ENCODE measurements around the gene NR2C2.
"Not testable (repeated sequence)": the region's sequence is repeated elsewhere in the genome, so short reads cannot be mapped to it uniquely, and the experiment has no call there.

Gene NR2C2

DNA sequence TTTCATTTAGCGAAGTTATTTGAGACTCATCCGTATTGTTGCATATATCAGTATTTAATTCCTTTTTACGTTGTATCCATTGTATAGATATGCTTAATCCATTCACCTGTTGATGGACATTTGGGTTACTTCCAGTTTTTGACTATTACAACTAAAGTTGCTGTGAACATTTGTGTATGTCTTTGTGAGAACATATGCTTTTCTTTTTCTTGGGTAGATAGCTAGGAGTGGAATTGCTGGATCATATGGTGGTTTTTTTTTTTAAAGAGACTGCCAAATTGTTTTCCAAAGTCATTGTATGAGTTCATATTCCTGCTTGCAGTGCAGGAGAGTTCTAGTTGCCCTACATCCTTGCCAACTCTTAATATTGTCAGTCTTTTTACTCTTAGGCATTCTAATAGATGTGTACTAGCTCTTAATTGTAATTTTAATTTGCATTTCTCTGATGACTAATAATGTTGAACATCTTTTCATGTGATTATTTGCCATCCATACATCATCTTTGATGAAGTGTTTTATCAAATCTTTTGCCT is 37.3 kb downstream of the NR2C2 start:
- Histone ChIP-seq H3K9ac (ENCODE audit: low read length) (no peak overlapping the region), H3K27me3 (ENCODE audit: control insufficient read depth, insufficient read depth, low read length) (no peaks in the 10 kb centered on the region), H3K36me3 (ENCODE audit: control insufficient read depth, insufficient read depth, low read length) (no peaks in the 10 kb centered on the region), H3K4me3 (ENCODE audit: low read length) (no peak overlapping the region), H3K9me3 (ENCODE audit: control insufficient read depth, low read length) (no peaks in the 10 kb centered on the region), H3K4me1 (ENCODE audit: control insufficient read depth, insufficient read depth, low read length) (no peaks in the 10 kb centered on the region)

DNA sequence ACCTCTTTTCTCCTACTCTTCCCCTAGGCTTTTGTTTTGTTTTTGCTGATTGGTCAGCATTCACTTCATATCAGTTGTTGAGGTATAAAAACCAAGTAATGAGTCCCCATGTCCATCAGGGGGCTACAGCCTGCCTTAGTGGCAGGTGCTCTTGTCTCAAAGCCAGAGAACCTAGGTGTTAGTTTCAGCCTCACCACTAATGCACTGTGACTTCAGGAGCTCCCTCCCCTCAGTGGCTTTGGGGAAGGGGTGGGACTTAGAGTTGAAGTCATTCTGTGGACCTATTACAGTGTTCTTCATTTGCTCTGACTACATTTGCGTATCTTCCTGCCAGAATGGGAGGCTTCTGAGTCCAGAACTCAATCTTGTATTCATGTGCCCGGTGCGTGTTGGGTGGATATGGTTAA is 41.6 kb downstream of the NR2C2 start:
- peaks cover 12% of the 10 kb centered on the region for H3K4me1 ChIP-seq (ENCODE audit: control insufficient read depth, insufficient read depth, low read length)
- no peak overlapping the region for H3K9ac ChIP-seq (ENCODE audit: low read length)
- no peaks in the 10 kb centered on the region for H3K27me3 ChIP-seq (ENCODE audit: control insufficient read depth, insufficient read depth, low read length)
- no peaks in the 10 kb centered on the region for H3K36me3 ChIP-seq (ENCODE audit: control insufficient read depth, insufficient read depth, low read length)
- no peak overlapping the region for H3K4me3 ChIP-seq (ENCODE audit: low read length)
- no peaks in the 10 kb centered on the region for H3K9me3 ChIP-seq (ENCODE audit: control insufficient read depth, low read length)

DNA sequence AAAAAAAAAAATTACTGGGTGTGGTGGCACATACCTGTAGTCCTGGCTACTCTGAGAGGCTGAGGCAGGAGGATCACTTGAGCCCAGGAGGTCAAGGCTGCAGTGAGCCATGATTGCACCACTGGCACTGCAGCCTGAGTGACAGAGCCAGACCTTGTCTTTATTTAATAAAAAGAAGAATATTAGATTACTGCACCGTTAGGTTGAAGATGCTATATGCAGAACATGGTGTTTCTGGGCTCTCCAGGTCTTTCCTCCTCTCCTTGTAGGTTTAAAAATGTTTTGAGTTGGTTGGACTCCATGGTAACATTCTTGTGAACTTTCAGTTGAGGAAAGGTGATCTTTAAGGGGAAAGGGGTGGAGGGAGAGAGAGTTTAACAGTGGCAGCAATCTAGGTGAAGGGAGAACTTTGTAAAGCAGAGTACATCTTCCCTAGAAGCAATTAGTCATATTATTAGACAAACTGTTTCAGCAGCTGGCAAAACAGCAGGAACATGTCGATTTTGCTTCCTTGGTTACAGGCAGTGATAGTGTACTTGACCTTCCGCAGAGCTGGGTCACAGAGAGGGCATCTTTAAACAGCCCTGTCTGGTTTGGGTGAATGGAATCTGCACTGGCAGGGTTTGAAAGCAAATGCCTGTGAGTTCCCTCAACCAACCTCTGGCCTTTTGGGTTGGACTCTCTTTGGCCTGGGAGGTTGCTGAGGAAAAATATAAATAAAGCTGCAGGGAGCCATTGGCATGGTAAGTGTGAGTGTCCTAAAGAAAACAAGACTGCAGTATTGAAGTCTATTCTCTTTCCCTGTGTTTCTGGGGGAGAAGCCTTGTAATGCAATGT is 42.8 kb downstream of the NR2C2 start:
- peaks cover 12% of the 10 kb centered on the region for H3K4me1 ChIP-seq (ENCODE audit: control insufficient read depth, insufficient read depth, low read length)
- no peak overlapping the region for H3K4me3 ChIP-seq (ENCODE audit: low read length)
- H3K36me3 ChIP-seq (ENCODE audit: control insufficient read depth, insufficient read depth, low read length) = no peaks in the 10 kb centered on the region
- no peaks in the 10 kb centered on the region for H3K9me3 ChIP-seq (ENCODE audit: control insufficient read depth, low read length)
- H3K9ac ChIP-seq (ENCODE audit: low read length) = no peak overlapping the region
- H3K27me3 ChIP-seq (ENCODE audit: control insufficient read depth, insufficient read depth, low read length) = no peaks in the 10 kb centered on the region

DNA sequence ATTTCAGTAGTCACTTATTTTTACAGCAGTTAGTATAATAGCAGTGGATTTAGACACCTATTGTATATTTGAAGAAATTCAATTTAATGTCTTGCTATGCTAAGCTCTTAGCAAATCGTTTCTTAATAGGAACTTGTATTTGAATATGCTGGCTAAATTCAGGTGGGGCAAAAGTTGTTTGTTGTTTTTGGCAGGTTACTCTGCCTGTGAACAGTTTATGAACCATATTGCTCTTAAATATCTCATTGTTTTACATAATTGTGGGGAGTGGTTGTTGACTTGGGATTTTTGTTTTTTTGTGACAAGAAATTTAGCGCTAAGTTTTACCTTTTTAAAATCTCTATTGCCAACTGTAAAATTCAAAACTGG is 43.4 kb downstream of the NR2C2 start:
- H3K36me3 ChIP-seq (ENCODE audit: control insufficient read depth, insufficient read depth, low read length) = no peaks in the 10 kb centered on the region
- no peaks in the 10 kb centered on the region for H3K27me3 ChIP-seq (ENCODE audit: control insufficient read depth, insufficient read depth, low read length)
- H3K4me1 ChIP-seq (ENCODE audit: control insufficient read depth, insufficient read depth, low read length) = peaks cover 12% of the 10 kb centered on the region
- no peaks in the 10 kb centered on the region for H3K9me3 ChIP-seq (ENCODE audit: control insufficient read depth, low read length)
- H3K9ac ChIP-seq (ENCODE audit: low read length) = no peak overlapping the region
- no peak overlapping the region for H3K4me3 ChIP-seq (ENCODE audit: low read length)

DNA sequence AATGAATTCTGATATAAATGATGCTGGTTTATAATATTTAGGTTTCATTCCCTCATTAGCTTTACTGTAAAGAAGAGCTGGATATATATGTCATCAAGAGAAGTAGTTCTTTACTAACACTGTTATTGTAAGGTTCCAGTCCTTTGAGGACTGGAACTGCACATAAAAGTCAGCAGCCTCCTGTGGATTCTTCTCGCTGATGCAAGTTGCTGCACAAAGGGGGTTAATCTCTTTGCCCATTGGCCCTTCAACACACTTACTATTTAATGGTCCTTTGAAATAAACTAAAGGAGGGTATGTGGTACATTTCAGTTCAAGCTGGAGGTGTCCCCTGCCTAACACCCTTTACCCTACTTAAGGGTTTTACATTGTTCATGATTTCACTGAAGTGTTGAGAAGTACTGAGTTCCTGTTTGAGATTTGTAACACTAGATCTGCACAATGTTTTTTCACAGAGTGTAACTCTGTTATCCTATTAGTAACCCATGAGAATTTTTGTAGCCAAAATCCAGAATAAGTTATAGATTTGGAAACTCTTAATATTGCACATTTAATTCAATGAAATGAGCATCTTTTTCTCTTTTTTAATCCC is 43.9 kb downstream of the NR2C2 start:
- H3K36me3 ChIP-seq (ENCODE audit: control insufficient read depth, insufficient read depth, low read length) = no peaks in the 10 kb centered on the region
- no peaks in the 10 kb centered on the region for H3K9me3 ChIP-seq (ENCODE audit: control insufficient read depth, low read length)
- no peaks in the 10 kb centered on the region for H3K27me3 ChIP-seq (ENCODE audit: control insufficient read depth, insufficient read depth, low read length)
- peaks cover 12% of the 10 kb centered on the region for H3K4me1 ChIP-seq (ENCODE audit: control insufficient read depth, insufficient read depth, low read length)
- no peak overlapping the region for H3K4me3 ChIP-seq (ENCODE audit: low read length)
- H3K9ac ChIP-seq (ENCODE audit: low read length) = no peak overlapping the region

DNA sequence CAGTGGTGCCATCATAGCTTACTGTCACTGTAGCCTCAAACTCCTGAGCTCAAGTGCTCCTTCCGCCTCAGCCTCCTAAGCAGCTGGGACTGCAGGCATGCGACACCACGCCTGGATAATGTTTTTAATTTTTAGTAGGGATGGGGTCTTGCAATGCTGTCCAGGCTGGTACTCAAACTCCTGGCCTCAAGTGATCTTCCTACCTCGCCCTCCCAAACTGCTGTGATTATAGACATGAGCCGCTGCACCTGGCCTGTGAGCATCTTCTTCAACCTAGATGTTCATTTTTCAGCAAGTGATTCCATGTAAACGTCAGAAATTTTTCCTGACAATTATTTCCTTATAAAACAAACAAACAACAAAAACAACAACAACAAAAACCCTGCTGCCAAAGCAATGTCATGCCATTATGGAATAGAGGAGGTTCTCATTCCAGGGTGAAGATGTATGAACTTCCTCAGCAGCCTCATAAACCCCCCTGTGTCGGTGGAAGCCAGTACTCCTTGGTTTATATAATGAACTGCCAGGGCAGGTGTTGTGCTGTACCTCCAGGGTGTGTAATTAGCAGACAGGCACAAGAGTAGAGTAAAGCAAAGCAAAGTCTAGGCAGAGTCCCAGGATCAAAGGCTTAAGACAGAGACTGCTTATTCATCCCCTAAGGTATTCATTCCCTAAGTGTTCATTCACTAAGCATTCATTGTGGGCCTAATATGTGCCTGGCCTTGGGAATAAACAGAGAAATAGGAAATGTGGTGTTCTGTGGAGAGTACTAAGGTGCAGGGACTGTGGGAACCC is 44.6 kb downstream of the NR2C2 start:
- Histone ChIP-seq H3K9me3 (ENCODE audit: control insufficient read depth, low read length) (no peaks in the 10 kb centered on the region), H3K4me3 (ENCODE audit: low read length) (no peak overlapping the region), H3K4me1 (ENCODE audit: control insufficient read depth, insufficient read depth, low read length) (peaks cover 12% of the 10 kb centered on the region), H3K27me3 (ENCODE audit: control insufficient read depth, insufficient read depth, low read length) (no peaks in the 10 kb centered on the region), H3K9ac (ENCODE audit: low read length) (no peak overlapping the region), H3K36me3 (ENCODE audit: control insufficient read depth, insufficient read depth, low read length) (no peaks in the 10 kb centered on the region)

DNA sequence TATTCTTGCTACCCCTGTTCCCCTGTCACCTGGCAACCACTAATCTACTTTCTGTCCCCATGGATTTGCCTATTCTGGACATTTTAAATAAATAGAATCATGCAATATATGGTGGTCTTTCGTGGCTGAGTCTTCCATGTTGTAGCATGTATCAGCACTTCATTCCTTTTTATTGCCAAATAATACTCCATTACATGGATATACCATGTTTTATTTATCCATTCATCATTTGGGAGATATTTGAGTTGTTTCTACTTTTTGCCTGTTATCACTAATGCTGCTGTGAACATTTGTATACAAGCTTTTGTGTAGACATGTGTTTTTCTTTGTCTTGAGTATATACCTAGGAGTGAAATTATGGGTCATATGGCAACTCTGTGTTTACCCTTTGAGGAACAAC is 50.6 kb downstream of the NR2C2 start:
- Histone ChIP-seq H3K9ac (ENCODE audit: low read length) (no peak overlapping the region), H3K4me1 (ENCODE audit: control insufficient read depth, insufficient read depth, low read length) (no peaks in the 10 kb centered on the region), H3K9me3 (ENCODE audit: control insufficient read depth, low read length) (no peaks in the 10 kb centered on the region), H3K27me3 (ENCODE audit: control insufficient read depth, insufficient read depth, low read length) (no peaks in the 10 kb centered on the region), H3K4me3 (ENCODE audit: low read length) (no peak overlapping the region), H3K36me3 (ENCODE audit: control insufficient read depth, insufficient read depth, low read length) (no peaks in the 10 kb centered on the region)

DNA sequence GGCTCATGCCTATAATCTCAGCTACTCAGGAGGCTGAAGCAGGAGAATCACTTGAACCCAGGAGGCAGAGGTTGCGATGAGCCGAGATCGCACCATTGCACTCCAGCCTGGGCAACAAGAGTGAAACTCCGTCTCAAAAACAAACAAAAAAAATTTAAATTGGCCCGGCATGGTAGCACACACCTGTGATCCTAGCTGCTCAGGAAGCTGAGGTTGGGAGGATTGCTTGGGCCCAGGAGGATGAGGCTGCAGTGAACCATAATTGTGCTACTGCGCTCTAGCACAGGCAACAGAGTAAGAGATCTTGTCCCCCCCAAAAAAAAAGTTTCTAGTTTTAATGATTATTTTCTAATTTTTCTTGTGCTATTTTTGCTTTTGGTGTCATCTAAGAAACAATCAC is 51.8 kb downstream of the NR2C2 start:
- not testable (repeated sequence) for H3K27me3 ChIP-seq (ENCODE audit: control insufficient read depth, insufficient read depth, low read length); H3K4me3 ChIP-seq (ENCODE audit: low read length); H3K9ac ChIP-seq (ENCODE audit: low read length); H3K36me3 ChIP-seq (ENCODE audit: control insufficient read depth, insufficient read depth, low read length); H3K4me1 ChIP-seq (ENCODE audit: control insufficient read depth, insufficient read depth, low read length); H3K9me3 ChIP-seq (ENCODE audit: control insufficient read depth, low read length)

DNA sequence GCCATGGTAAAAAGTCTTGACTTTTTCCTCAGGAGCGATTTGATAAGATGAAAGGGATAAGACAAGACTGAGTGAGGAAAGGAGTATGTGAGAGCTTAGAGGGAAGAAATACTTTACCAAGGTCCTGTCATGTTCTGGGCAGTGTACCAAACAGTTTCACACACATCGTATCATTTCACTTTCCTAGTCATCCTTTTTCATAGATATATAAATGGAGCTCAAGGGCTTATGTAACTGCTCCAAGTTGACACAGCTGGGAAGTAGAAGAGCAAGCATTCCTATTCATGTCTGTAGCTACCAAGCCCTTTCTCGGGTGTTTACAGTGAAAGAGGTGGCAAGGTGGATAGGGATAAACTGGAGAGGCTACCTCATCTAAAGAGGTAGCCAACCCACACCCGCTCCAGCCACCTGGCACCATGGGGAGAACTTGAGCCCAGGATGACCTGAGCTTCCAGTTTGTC is 60.3 kb downstream of the NR2C2 start:
- H3K9ac ChIP-seq (ENCODE audit: low read length) = no peak overlapping the region
- no peaks in the 10 kb centered on the region for H3K27me3 ChIP-seq (ENCODE audit: control insufficient read depth, insufficient read depth, low read length)
- H3K4me3 ChIP-seq (ENCODE audit: low read length) = no peak overlapping the region
- no peaks in the 10 kb centered on the region for H3K36me3 ChIP-seq (ENCODE audit: control insufficient read depth, insufficient read depth, low read length)
- no peaks in the 10 kb centered on the region for H3K9me3 ChIP-seq (ENCODE audit: control insufficient read depth, low read length)
- no peaks in the 10 kb centered on the region for H3K4me1 ChIP-seq (ENCODE audit: control insufficient read depth, insufficient read depth, low read length)

DNA sequence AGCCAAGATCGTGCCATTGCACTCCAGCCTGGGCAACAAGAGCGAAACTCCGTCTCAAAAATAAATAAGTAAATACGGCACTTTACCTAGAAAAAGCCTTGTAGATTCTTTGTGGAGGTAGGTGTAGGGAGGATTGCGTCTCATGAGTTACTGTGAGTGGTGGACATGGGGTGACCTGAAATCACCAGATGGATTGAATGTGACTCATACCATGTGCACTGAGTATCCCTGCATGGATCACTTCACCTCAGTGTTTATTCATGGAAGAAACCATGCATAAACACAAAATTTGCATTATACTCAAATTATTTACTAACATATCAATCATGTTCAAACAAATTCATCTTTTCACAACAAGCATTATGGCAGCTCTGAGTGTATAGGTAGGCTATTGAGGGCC is 61.8 kb downstream of the NR2C2 start:
- Histone ChIP-seq H3K36me3 (ENCODE audit: control insufficient read depth, insufficient read depth, low read length) (peaks cover 6% of the 10 kb centered on the region), H3K4me3 (ENCODE audit: low read length) (no peak overlapping the region), H3K9me3 (ENCODE audit: control insufficient read depth, low read length) (no peaks in the 10 kb centered on the region), H3K27me3 (ENCODE audit: control insufficient read depth, insufficient read depth, low read length) (no peaks in the 10 kb centered on the region), H3K9ac (ENCODE audit: low read length) (no peak overlapping the region), H3K4me1 (ENCODE audit: control insufficient read depth, insufficient read depth, low read length) (no peaks in the 10 kb centered on the region)

DNA sequence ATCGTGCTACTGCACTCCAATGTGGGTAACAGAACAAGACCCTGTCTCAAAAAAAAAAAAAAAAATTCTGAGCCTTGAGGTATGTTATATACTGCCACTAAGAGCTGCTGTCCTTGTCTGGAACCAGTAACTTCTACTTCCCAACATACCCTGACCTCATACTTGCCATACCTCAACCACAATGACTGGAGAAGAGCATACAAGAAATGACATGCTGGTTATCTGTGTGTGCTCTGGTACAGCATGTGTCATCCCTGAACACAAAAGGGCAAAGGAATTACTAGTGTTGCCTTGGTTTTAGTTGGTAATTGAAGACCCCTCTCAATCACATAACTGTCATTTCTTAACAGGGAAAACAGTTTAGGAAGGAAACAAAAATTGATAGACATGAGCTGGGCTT is 63.3 kb downstream of the NR2C2 start:
- H3K9me3 ChIP-seq (ENCODE audit: control insufficient read depth, low read length) = no peaks in the 10 kb centered on the region
- H3K9ac ChIP-seq (ENCODE audit: low read length) = no peak overlapping the region
- no peaks in the 10 kb centered on the region for H3K4me1 ChIP-seq (ENCODE audit: control insufficient read depth, insufficient read depth, low read length)
- no peaks in the 10 kb centered on the region for H3K27me3 ChIP-seq (ENCODE audit: control insufficient read depth, insufficient read depth, low read length)
- no peak overlapping the region for H3K4me3 ChIP-seq (ENCODE audit: low read length)
- H3K36me3 ChIP-seq (ENCODE audit: control insufficient read depth, insufficient read depth, low read length) = peaks cover 6% of the 10 kb centered on the region

DNA sequence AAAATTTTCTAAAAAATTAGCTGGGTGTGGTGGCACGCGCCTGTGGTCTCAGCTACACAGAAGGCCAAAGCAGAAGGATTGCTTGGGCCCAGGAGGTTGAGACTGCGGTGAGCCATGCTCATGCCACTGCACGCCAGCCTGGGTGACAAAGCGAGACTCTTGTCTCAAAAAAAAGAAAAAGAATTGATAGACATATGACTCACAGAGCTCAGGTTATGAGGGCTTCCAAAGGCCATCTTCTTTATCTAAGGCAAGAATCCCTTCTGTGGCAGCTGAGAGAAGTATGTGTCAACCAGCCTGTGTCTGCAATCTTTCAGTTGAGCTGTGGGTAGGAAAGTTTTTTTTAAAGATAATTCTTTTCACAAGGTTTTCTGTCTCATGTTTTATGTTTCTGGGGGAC is 63.8 kb downstream of the NR2C2 start:
- Histone ChIP-seq H3K9ac (ENCODE audit: low read length) (no peak overlapping the region), H3K27me3 (ENCODE audit: control insufficient read depth, insufficient read depth, low read length) (no peaks in the 10 kb centered on the region), H3K9me3 (ENCODE audit: control insufficient read depth, low read length) (no peaks in the 10 kb centered on the region), H3K36me3 (ENCODE audit: control insufficient read depth, insufficient read depth, low read length) (peaks cover 6% of the 10 kb centered on the region), H3K4me1 (ENCODE audit: control insufficient read depth, insufficient read depth, low read length) (no peaks in the 10 kb centered on the region), H3K4me3 (ENCODE audit: low read length) (no peak overlapping the region)
